GM21381 (cell line): ENCODE results near the gene SLC36A3.
A peak's percentile ranks its signal among the peaks of the same experiment; 100 is the strongest.
"Not testable (repeated sequence)": the region's sequence is repeated elsewhere in the genome, so short reads cannot be mapped to it uniquely, and the experiment has no call there.

Source experiments
- ATAC-seq: cut with Tn5 transposase; IDR thresholded peaks from one replicate; pipeline ENCODE4 v1.9.1; 2021; ENCODE audit warnings: mild to moderate bottlenecking, moderate library complexity; ENCODE audit not compliant: unreplicated experiment

Gene SLC36A3

GRCh38 chr5:151303666-151304065 is at the start of gene SLC36A3:
SLC36A3 (minus strand) TSS chr5:151303766; CDS start chr5:151303354, 412 bp downstream.
- no peak for ATAC-seq

GRCh38 chr5:151351671-151352070 is 48.1 kb upstream of the SLC36A3 start:
- ATAC-seq, result no peak

GRCh38 chr5:151348789-151349188 is 45.2 kb upstream of the SLC36A3 start:
- ATAC-seq, result no peak

GRCh38 chr5:151347369-151347768 is 43.8 kb upstream of the SLC36A3 start, which contains the start of gene SLC36A2:
SLC36A2 (minus strand) TSS chr5:151347559; CDS start chr5:151347460, 99 bp downstream.
- no peak for ATAC-seq

GRCh38 chr5:151345808-151346478 is 42.4 kb upstream of the SLC36A3 start:
- no peak for ATAC-seq

- no peak for ATAC-seq
Observed at GRCh38 chr5:151345187-151345807, 41.7 kb upstream of the SLC36A3 start.

- ATAC-seq, result no peak
Observed at GRCh38 chr5:151344088-151344487, 40.5 kb upstream of the SLC36A3 start.

- ATAC-seq, result no peak
Observed at GRCh38 chr5:151340004-151340403, 36.4 kb upstream of the SLC36A3 start.

- no peak for ATAC-seq
Observed at GRCh38 chr5:151338734-151339133, 35.2 kb upstream of the SLC36A3 start.

- no peak for ATAC-seq
Observed at GRCh38 chr5:151332857-151333256, 29.3 kb upstream of the SLC36A3 start.

GRCh38 chr5:151328734-151329133 is 25.2 kb upstream of the SLC36A3 start:
- ATAC-seq, result no peak

GRCh38 chr5:151327585-151327984 is 24.0 kb upstream of the SLC36A3 start:
- no peak for ATAC-seq

GRCh38 chr5:151326266-151326665 is 22.7 kb upstream of the SLC36A3 start:
- ATAC-seq, result no peak

- ATAC-seq, result no peak
Observed at GRCh38 chr5:151320481-151320880, 16.9 kb upstream of the SLC36A3 start.

GRCh38 chr5:151318850-151319732 is 15.5 kb upstream of the SLC36A3 start:
- ATAC-seq, result peak; percentile 67

GRCh38 chr5:151317871-151318270 is 14.3 kb upstream of the SLC36A3 start:
- ATAC-seq, result no peak

- ATAC-seq, result peak; percentile 69
Observed at GRCh38 chr5:151315998-151316597, 12.5 kb upstream of the SLC36A3 start.

GRCh38 chr5:151313357-151313756 is 9.8 kb upstream of the SLC36A3 start:
- ATAC-seq, result no peak

GRCh38 chr5:151312756-151313324 is 9.3 kb upstream of the SLC36A3 start:
- ATAC-seq, result no peak

GRCh38 chr5:151310932-151311331 is 7.4 kb upstream of the SLC36A3 start:
- no peak for ATAC-seq

GRCh38 chr5:151309821-151310220 is 6.3 kb upstream of the SLC36A3 start:
- ATAC-seq, result not testable (repeated sequence)
